Testis (tissue), 3 donors: ENCODE results near the gene LSP1. TPM values are rescaled to one million over a fixed set of nuclear protein-coding genes. Genes with fewer than 3 reads are reported as not detected.

Experiments used
- DNase-seq: peaks from one replicate; pipeline ENCODE4 v3.0.0-alpha.2; 2019
- H3K27ac ChIP-seq, 2 donors: fragments of 200-600 bp; sonication (generic); one replicate each; pipeline ENCODE4 v1.5.1; 2019
- H3K27me3 ChIP-seq: fragments of 200-600 bp; sonication (generic); one replicate; pipeline ENCODE4 v1.5.1; 2019
- H3K36me3 ChIP-seq: fragments of 200-600 bp; sonication (generic); one replicate; pipeline ENCODE4 v1.5.1; 2017; ENCODE audit warnings: low read depth; ENCODE audit errors: missing control alignments
- H3K4me1 ChIP-seq: fragments of 200-600 bp; sonication (generic); one replicate; pipeline ENCODE4 v1.5.1; 2019
- H3K4me3 ChIP-seq, 2 donors: fragments of 200-600 bp; sonication (generic); one replicate each; pipeline ENCODE4 v1.5.1; 2017 to 2019
- H3K9me3 ChIP-seq: fragments of 200-600 bp; sonication (generic); one replicate; pipeline ENCODE4 v1.5.1; 2017
- CTCF ChIP-seq, 3 experiments: fragments of 450-650 bp in 2 of 3; fragments of 200-600 bp in 1 of 3; sonication (generic) in 1 of 3; IDR thresholded peaks; one replicate each; pipeline ENCODE4 v1.5.1; 2016 to 2019; ENCODE audit warnings: antibody characterized with exemption in 3 of 3, mild to moderate bottlenecking in 2 of 3, moderate library complexity in 1 of 3
- POLR2A ChIP-seq: fragments of 450-650 bp; IDR thresholded peaks from one replicate; pipeline ENCODE4 v1.6.1; 2017; ENCODE audit warnings: antibody characterized with exemption, mild to moderate bottlenecking, moderate library complexity
- WGBS, 2 donors: methylation state at CpG; one replicate each; pipeline ENCODE4 v1.1.5; 2018; 5-methylcytosine and 5-hydroxymethylcytosine counted together
- intact Hi-C: fragments of 100-400 bp; cut with DNase I; formaldehyde crosslinking; loops from one replicate; pipeline ENCODE4 v1.15.1; 2023; ENCODE audit warnings: low total_unique reads
- polyA plus RNA-seq: library from polyadenylated mRNA; stranded (reverse); fragments of 350-450 nt; fragmentation: Illumina TruSeq; extraction: RNeasy Lipid Tissue Mini Kit (QIAGEN cat#74804); gene quantifications from one replicate; pipeline ENCODE4 v1.2.3, GENCODE V29; 2014; ENCODE audit warnings: low read depth, low replicate concordance; ENCODE audit not compliant: insufficient read depth
- total RNA-seq, 2 donors: library from RNA; depleted of rRNA; stranded (reverse); fragments of >200 nt; gene quantifications; one replicate each; pipeline ENCODE4 v1.2.3, GENCODE V29; 2016

The LSP1 gene
- total and polyA plus RNA-seq, 3 donors from 2014 or later: 13.0 to 50.1 (median 19.9) TPM

DNA sequence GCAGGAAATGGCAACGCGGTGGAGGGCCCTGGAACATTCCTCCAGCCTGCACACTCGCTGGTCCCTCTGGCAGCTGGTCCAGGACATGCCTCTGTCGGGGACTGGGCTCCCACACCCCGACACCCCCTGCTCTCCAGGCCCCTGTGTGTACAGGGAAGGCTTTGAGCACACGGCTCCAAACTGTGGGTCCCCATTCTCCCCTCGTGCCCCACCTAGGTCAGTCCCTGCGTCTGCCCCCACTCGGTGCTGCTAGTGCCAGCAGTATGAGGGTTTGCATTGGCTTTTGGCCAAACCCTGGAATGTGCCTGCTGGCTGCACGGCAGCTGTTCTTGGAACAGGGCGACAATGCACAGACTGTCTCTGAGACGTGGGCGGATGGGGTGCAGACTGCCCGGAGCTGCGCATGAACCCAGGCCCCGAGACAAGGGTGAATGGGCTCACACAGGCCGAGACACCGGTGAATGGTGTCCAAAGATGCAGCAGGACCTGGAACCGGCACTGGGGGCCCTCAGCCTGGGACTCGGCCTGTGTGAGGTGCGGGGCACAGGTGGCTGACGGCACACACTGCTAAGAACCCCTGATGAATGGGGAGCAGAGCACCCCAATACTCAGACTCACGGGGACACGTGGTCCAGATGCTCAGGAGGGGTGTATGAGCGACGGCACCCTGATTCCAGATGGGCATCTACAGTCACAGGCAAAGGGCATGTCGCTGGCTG is 25.6 kb upstream of the LSP1 start:
- DNase-seq: peak; percentile 92
- no peaks in the 10 kb centered on the region for H3K9me3 ChIP-seq
- H3K36me3 ChIP-seq: no peaks in the 10 kb centered on the region
- H3K4me3 ChIP-seq: no peak overlapping the region
- no peaks in the 10 kb centered on the region for H3K27me3 ChIP-seq
- peak overlapping the region; percentile 63 to 64 for H3K27ac ChIP-seq
- TF ChIP-seq CTCF (IDR thresholded peaks at IDR 0.05) (no peak), POLR2A (no peak)
- intact Hi-C loops: no loop called here
- WGBS, 2 donors: 51 to 82% methylated on average over 10 to 24 of the region's 27 CpGs
- H3K4me1 ChIP-seq: peaks cover 20% of the 10 kb centered on the region

- TF ChIP-seq POLR2A (no peak), CTCF (IDR thresholded peaks at IDR 0.05) (no peak)
- Histone ChIP-seq H3K4me1 (peaks cover 21% of the 10 kb centered on the region), H3K4me3 (no peak overlapping the region), H3K27ac (no peak overlapping the region), H3K27me3 (no peaks in the 10 kb centered on the region), H3K36me3 (no peaks in the 10 kb centered on the region), H3K9me3 (no peaks in the 10 kb centered on the region)
- no peak for DNase-seq
- 79 to 89% methylated on average over 19 of the region's 19 CpGs for WGBS, 2 donors
- intact Hi-C loops: no loop called here
These were observed 25.0 kb upstream of the LSP1 start for GRCh38 chr11:1827931-1828330.

DNA sequence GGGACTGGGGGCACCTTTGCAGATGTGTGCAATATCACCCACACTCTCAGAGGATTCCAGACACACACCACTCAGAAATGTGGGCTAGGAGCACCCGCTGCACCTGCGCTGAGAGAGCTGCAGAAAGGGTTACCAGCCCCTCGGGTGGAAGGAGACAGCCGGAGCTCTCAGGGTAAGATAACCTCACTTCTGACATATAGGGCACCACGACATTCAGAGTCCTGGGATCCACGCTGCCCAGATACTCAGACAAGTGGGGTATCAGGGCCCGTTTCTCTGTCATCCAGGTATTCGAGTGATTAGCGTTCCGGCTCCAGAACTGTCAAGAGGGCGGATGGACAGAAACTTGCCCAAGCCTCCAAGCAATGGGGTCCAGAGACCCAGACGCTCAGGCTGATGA is 24.3 kb upstream of the LSP1 start:
- no peaks in the 10 kb centered on the region for H3K9me3 ChIP-seq
- H3K4me3 ChIP-seq: no peak overlapping the region
- no peak for DNase-seq
- WGBS, 2 donors: 81 to 92% methylated on average over 7 to 12 of the region's 12 CpGs
- H3K27me3 ChIP-seq: no peaks in the 10 kb centered on the region
- intact Hi-C loops: no loop called here
- no peak overlapping the region for H3K27ac ChIP-seq
- no peaks in the 10 kb centered on the region for H3K36me3 ChIP-seq
- TF ChIP-seq POLR2A (no peak), CTCF (IDR thresholded peaks at IDR 0.05) (no peak)
- H3K4me1 ChIP-seq: peaks cover 21% of the 10 kb centered on the region

DNA sequence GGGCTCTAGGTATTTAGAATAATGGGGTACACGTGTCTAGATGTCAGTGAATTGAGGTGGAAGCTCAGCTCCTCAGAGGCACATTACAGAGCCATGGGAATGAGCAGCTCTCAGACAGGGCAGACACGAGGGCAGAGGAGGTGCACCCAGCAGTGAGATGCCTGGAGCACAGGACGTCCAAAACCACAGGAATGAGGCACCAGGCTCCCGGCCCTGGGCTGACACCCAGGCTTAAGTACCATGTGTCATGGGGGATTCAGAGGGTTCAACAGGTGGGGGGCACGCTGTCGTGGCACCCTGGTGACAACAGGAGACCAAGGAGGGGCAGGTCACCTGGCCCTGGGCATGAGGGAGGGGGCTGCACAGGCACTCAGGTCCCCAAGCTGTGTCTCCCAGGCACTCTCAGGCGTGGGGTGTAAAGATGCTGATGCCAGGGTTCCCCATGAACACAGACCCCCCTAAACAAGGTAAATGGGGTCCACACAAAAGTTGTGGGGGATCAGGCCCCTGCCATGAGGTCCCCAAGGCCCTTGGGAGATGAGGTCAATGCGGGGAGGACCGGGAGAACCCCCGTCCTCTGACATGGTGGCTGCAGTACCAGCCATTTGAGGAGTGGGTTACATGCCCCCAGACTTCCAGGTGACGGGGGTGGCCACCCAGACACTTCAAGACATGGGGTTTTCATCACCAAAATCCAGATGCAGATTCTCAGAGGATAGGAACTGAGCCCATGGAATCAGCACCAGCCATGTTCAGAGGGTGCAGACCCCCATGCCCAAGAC is 23.7 kb upstream of the LSP1 start:
- intact Hi-C loops: no loop called here
- Histone ChIP-seq H3K27me3 (no peaks in the 10 kb centered on the region), H3K27ac (no peak overlapping the region), H3K9me3 (no peaks in the 10 kb centered on the region), H3K36me3 (no peaks in the 10 kb centered on the region), H3K4me3 (no peak overlapping the region), H3K4me1 (peaks cover 21% of the 10 kb centered on the region)
- no peak for DNase-seq
- TF ChIP-seq POLR2A (no peak), CTCF (IDR thresholded peaks at IDR 0.05) (no peak)
- 81 to 83% methylated on average over 5 to 11 of the region's 11 CpGs for WGBS, 2 donors
